Uterus (tissue), 4 donors: Measurements from ENCODE around the gene TMEM59. TPM values are rescaled to one million over a fixed set of nuclear protein-coding genes. Genes with fewer than 3 reads are reported as not detected.
"Not testable (repeated sequence)": the region's sequence is repeated elsewhere in the genome, so short reads cannot be mapped to it uniquely, and the experiment has no call there.

ENCODE experiments used
- DNase-seq, 2 donors: peaks; one replicate each; pipeline ENCODE4 v3.0.0-alpha.2; 2019 to 2020
- H3K27ac ChIP-seq, 2 donors: fragments of 200-600 bp; sonication (generic); 1 replicate in 1 of 2; 2 replicates in 1 of 2; pipeline ENCODE4 v1.5.1; 2016 to 2018
- H3K27me3 ChIP-seq, 2 donors: fragments of 200-600 bp; sonication (generic); one replicate each; pipeline ENCODE4 v1.5.1; 2018 to 2019; ENCODE audit warnings: control low read depth in 1 of 2
- H3K36me3 ChIP-seq, 2 donors: fragments of 200-600 bp; sonication (generic); one replicate each; pipeline ENCODE4 v1.5.1; 2019; ENCODE audit warnings: control low read depth in 1 of 2
- H3K4me1 ChIP-seq, 2 donors: fragments of 200-600 bp; sonication (generic); one replicate each; pipeline ENCODE4 v1.5.1; 2018 to 2019; ENCODE audit warnings: control low read depth in 1 of 2
- H3K4me3 ChIP-seq, 2 donors: fragments of 200-600 bp; sonication (generic); 1 replicate in 1 of 2; 2 replicates in 1 of 2; pipeline ENCODE4 v1.5.1; 2018 to 2019; ENCODE audit warnings: mild to moderate bottlenecking in 1 of 2
- H3K9me3 ChIP-seq, 2 donors: fragments of 200-600 bp; sonication (generic); one replicate each; pipeline ENCODE4 v1.5.1; 2019; ENCODE audit warnings: control low read depth in 1 of 2
- POLR2A ChIP-seq, 2 donors: fragments of 450-650 bp; IDR thresholded peaks; one replicate each; pipeline ENCODE4 v1.6.1; 2016; ENCODE audit warnings: antibody characterized with exemption in 2 of 2, mild to moderate bottlenecking in 1 of 2, moderate library complexity in 1 of 2
- intact Hi-C: fragments of 100-400 bp; cut with DNase I; formaldehyde crosslinking; loops from one replicate; pipeline ENCODE4 v1.15.1; 2023; ENCODE audit warnings: low total_unique reads
- total RNA-seq, 4 donors: library from RNA; depleted of rRNA in 3 of 4; stranded (reverse); fragments of >200 nt in 3 of 4; gene quantifications; one replicate each; pipeline versions ENCODE4 v1.1.0 to v1.2.4, GENCODE V29; 2014 to 2023
- TF ChIP-seq, protein P1 (sequence below), 4 experiments: fragments of 200-600 bp in 2 of 4; fragments of 450-650 bp in 2 of 4; sonication (generic) in 2 of 4; IDR thresholded peaks; one replicate each; pipeline ENCODE4 v1.5.1; 2016 to 2019; ENCODE audit warnings: antibody characterized with exemption in 4 of 4, mild to moderate bottlenecking in 2 of 4, moderate library complexity in 1 of 4
- donor health status: DM: yes; HTN: yes; CAD: no.

TMEM59 gene
- total RNA-seq, 4 donors from 2014 or later: 82.2 to 327 (median 301) TPM

DNA sequence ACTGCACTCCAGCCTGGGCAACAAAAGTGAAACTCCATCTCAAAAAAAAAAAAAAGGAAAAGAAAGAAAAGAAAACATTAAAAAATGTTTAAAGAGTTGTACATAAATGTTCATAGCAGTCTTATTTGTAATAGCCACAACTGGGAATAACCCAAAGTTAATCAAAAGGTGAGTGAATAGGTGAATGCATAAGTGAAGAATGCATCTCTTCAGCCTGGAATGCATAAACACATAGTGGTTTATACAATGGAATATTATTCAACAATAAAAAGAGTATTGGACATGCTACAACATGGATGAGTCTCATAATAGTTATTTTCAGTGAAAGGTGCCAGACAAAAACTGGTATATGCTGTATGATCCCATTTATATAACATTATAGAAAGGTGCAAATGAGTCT is 53.1 kb downstream of the TMEM59 start:
- H3K4me1 ChIP-seq: no peaks in the 10 kb centered on the region
- H3K27ac ChIP-seq: no peak overlapping the region
- H3K9me3 ChIP-seq: no peaks in the 10 kb centered on the region
- H3K4me3 ChIP-seq: no peak overlapping the region
- DNase-seq: no peak
- intact Hi-C loops: no loop called here
- TF ChIP-seq, protein P1, sequence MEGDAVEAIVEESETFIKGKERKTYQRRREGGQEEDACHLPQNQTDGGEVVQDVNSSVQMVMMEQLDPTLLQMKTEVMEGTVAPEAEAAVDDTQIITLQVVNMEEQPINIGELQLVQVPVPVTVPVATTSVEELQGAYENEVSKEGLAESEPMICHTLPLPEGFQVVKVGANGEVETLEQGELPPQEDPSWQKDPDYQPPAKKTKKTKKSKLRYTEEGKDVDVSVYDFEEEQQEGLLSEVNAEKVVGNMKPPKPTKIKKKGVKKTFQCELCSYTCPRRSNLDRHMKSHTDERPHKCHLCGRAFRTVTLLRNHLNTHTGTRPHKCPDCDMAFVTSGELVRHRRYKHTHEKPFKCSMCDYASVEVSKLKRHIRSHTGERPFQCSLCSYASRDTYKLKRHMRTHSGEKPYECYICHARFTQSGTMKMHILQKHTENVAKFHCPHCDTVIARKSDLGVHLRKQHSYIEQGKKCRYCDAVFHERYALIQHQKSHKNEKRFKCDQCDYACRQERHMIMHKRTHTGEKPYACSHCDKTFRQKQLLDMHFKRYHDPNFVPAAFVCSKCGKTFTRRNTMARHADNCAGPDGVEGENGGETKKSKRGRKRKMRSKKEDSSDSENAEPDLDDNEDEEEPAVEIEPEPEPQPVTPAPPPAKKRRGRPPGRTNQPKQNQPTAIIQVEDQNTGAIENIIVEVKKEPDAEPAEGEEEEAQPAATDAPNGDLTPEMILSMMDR (IDR thresholded peaks at IDR 0.05): no peak
- no peak for TF ChIP-seq POLR2A (IDR thresholded peaks at IDR 0.05)
- no peaks in the 10 kb centered on the region for H3K36me3 ChIP-seq
- no peaks in the 10 kb centered on the region for H3K27me3 ChIP-seq

DNA sequence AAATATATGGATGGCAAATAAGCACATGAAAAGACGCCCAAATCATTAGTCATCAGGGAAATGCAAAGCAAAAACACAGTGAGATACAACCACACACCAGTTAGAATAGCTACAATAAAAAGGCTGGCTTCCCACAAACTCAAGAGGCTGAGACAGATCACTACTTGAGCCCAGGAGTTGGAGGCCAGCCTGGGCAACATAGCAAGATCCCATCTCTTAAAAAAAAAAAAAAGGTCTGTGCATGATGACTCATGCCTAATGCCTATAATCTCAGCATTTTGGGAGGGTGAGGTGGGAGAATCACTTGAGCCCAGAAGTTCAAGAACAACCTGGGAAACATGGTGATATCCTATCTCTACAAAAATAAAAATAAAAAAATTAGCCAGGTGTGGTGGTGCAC is 54.8 kb downstream of the TMEM59 start:
- no peak for DNase-seq
- H3K4me1 ChIP-seq: no peaks in the 10 kb centered on the region
- no peaks in the 10 kb centered on the region for H3K9me3 ChIP-seq
- no peak overlapping the region for H3K4me3 ChIP-seq
- H3K27me3 ChIP-seq: no peaks in the 10 kb centered on the region
- no peak for TF ChIP-seq POLR2A (IDR thresholded peaks at IDR 0.05)
- TF ChIP-seq, protein P1 (IDR thresholded peaks at IDR 0.05): no peak
- H3K27ac ChIP-seq: no peak overlapping the region
- intact Hi-C loops: no loop called here
- no peaks in the 10 kb centered on the region for H3K36me3 ChIP-seq

DNA sequence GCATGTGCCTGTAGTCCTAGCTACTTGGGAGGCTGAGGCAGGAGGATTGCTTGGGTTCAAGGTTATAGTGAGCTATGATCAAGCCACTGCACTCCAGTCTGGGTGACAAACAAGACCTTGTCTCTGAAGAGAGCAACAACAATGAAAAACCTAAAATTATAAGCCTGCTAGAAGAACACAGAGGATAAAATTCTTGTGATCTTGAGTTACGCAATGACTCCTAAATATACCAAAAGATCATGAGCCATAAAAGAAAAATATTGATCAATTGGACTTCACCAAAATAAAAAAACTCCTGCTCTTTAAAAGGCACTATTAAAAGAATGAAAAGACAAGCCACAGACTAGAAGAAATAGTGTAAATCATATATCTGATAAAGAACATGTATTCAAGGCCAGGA is 57.3 kb downstream of the TMEM59 start:
- H3K4me1 ChIP-seq: no peaks in the 10 kb centered on the region
- H3K36me3 ChIP-seq: no peaks in the 10 kb centered on the region
- TF ChIP-seq, protein P1 (IDR thresholded peaks at IDR 0.05): no peak
- TF ChIP-seq POLR2A (IDR thresholded peaks at IDR 0.05): no peak
- no peak overlapping the region for H3K27ac ChIP-seq
- DNase-seq: no peak
- no peaks in the 10 kb centered on the region for H3K27me3 ChIP-seq
- H3K4me3 ChIP-seq: no peak overlapping the region
- no peaks in the 10 kb centered on the region for H3K9me3 ChIP-seq
- intact Hi-C loops: no loop called here

DNA sequence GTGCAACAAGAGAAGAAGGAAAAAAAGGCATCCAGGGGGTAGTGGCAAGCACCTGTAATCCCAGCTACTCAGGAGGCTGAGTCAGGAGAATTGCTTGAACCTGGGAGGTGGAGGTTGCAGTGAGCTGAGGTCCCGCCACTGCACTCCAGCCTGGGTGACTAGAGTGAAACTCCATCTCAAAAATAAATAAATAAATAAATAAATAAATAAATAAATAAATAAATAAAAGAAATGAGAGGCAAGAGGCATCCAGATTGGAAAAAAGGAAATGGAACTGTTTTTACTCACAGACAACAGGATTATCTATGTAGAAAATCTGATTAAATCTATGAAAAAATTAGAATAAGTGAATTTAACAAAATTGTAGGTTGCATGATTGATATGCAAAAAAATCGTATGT is 58.5 kb downstream of the TMEM59 start:
- DNase-seq, H3K4me1 ChIP-seq, intact Hi-C loops, H3K27ac ChIP-seq, H3K27me3 ChIP-seq, H3K9me3 ChIP-seq, H3K4me3 ChIP-seq, H3K36me3 ChIP-seq: not testable (repeated sequence)

DNA sequence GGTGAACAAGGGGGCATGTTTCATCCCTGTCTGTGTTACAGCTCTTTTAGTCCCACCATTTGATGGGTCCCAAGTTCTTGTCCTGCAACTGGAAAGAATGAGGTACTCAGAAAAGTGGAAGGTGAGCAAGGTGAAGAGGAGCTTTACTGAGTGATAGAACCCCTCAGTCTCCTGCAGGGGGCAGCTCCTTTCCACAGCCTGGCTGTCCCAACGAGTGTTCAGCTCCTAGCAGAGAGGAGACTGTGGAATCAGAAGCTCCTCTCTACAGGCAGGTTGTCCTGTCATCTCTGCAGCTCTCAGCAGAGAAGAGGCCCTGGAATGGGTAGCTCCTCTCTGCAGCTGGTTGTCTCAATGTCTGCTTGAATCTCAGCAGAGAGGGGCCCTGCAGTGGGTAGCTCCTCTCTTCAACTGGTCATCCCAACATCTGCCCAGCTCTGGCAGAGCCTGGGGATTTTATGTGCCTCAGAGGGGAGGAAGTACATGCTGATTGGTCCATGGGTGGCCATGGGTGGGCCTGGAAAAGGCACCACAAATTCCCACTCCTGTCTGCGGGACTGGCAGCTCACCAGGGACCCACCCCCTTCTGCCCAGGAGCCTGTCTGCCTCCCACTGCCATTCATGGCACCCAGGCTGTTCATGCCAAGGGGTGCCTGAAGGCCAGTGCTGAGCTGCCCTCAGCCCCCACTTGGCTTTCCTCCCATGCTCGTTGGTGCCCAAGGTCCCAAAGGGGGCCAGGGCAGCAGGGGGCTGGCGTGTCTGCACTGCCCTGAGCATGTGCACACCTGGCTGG is 60.7 kb downstream of the TMEM59 start:
- H3K36me3 ChIP-seq: no peaks in the 10 kb centered on the region
- no peaks in the 10 kb centered on the region for H3K27me3 ChIP-seq
- H3K9me3 ChIP-seq: no peaks in the 10 kb centered on the region
- H3K4me3 ChIP-seq: no peak overlapping the region
- H3K27ac ChIP-seq: no peak overlapping the region
- TF ChIP-seq, protein P1 (IDR thresholded peaks at IDR 0.05): no peak
- TF ChIP-seq POLR2A (IDR thresholded peaks at IDR 0.05): no peak
- H3K4me1 ChIP-seq: no peaks in the 10 kb centered on the region
- no peak for DNase-seq
- intact Hi-C loops: no loop called here
